Measurements from ENCODE around the gene HBG2.
"Not testable (repeated sequence)": the region's sequence is repeated elsewhere in the genome, so short reads cannot be mapped to it uniquely, and the experiment has no call there.

HBG2 gene

GRCh38 chr11:5249807-5250396, 4.7 kb downstream of the HBG2 start, which contains the start of gene HBG1:
Gene HBG1, minus strand, starts transcription at chr11:5249857. Its CDS starts 53 bp downstream, at chr11:5249804.
- DNase-seq (ENCODE audit: low read depth), result not testable (repeated sequence)

GRCh38 chr11:5248498-5248897, 6.1 kb downstream of the HBG2 start:
- DNase-seq (ENCODE audit: low read depth), result not testable (repeated sequence)

- DNase-seq (ENCODE audit: low read depth), result no peak
These were observed 6.9 kb downstream of the HBG2 start for GRCh38 chr11:5247472-5248192.

- DNase-seq (ENCODE audit: low read depth), result no peak
These were observed 7.7 kb downstream of the HBG2 start for GRCh38 chr11:5246772-5247471.

- no peak for DNase-seq (ENCODE audit: low read depth)
These were observed 9.4 kb downstream of the HBG2 start for GRCh38 chr11:5245155-5245554.

- DNase-seq (ENCODE audit: low read depth), result no peak
These were observed 10.8 kb downstream of the HBG2 start for GRCh38 chr11:5243816-5244180.

- no peak for DNase-seq (ENCODE audit: low read depth)
These were observed 11.4 kb downstream of the HBG2 start for GRCh38 chr11:5242933-5243815.

- DNase-seq (ENCODE audit: low read depth), result no peak
These were observed 12.4 kb downstream of the HBG2 start for GRCh38 chr11:5242208-5242607.

- no peak for DNase-seq (ENCODE audit: low read depth)
These were observed 13.1 kb downstream of the HBG2 start for GRCh38 chr11:5241458-5241857.

- DNase-seq (ENCODE audit: low read depth), result no peak
These were observed 14.1 kb downstream of the HBG2 start for GRCh38 chr11:5240458-5240857.

- DNase-seq (ENCODE audit: low read depth), result no peak
These were observed 14.5 kb downstream of the HBG2 start for GRCh38 chr11:5240056-5240455.

- no peak for DNase-seq (ENCODE audit: low read depth)
These were observed 15.5 kb downstream of the HBG2 start for GRCh38 chr11:5239046-5239445.

- DNase-seq (ENCODE audit: low read depth), result no peak
These were observed 16.1 kb downstream of the HBG2 start for GRCh38 chr11:5238486-5238885.

- no peak for DNase-seq (ENCODE audit: low read depth)
These were observed 17.2 kb downstream of the HBG2 start for GRCh38 chr11:5237420-5237819.

GRCh38 chr11:5235364-5236095, 19.1 kb downstream of the HBG2 start:
- DNase-seq (ENCODE audit: low read depth), result no peak

GRCh38 chr11:5234381-5234834, 20.2 kb downstream of the HBG2 start, which contains the start of gene HBD:
Gene HBD, minus strand, starts transcription at chr11:5234483. Its CDS starts 50 bp downstream, at chr11:5234433.
- DNase-seq (ENCODE audit: low read depth), result no peak

GRCh38 chr11:5233307-5233706, 21.3 kb downstream of the HBG2 start:
- DNase-seq (ENCODE audit: low read depth), result no peak

GRCh38 chr11:5232821-5233220, 21.8 kb downstream of the HBG2 start:
- no peak for DNase-seq (ENCODE audit: low read depth)

- DNase-seq (ENCODE audit: low read depth), result no peak
These were observed 22.4 kb downstream of the HBG2 start for GRCh38 chr11:5232176-5232575.

GRCh38 chr11:5231111-5231510, 23.5 kb downstream of the HBG2 start:
- DNase-seq (ENCODE audit: low read depth), result no peak

- no peak for DNase-seq (ENCODE audit: low read depth)
These were observed 24.3 kb downstream of the HBG2 start for GRCh38 chr11:5230266-5230665.

All from GM04503 (cell line).